ENCODE data around the gene GSTO1. TPM values are rescaled to one million over a fixed set of nuclear protein-coding genes. Genes with fewer than 3 reads are reported as not detected.

GSTO1 gene
- total and polyA plus RNA-seq, 4 donors = 47.2 to 244 (median 168) TPM

DNA sequence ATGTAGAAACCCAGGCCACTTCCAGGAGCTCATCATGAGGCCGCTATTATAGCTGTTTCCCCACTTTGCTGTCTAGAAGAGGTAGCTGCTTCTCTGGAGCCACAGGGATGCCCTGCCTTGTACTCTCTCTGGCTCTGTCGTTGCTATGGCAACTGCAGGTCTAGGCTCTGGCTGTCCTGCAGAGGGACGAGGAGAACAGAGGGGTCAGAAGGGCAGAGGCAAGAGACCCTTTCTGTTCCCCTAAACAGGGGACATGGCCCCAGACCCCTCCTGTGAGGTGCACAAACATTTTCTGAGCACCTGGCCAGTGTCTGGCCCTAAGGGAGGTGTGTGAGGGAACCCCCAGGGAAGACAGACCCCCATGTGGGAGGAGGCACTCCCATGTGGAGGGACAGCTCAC is 52.2 kb downstream of the GSTO1 start:
- ATAC-seq (ENCODE audit: insufficient read depth, low FRiP score) = no peak
- Histone ChIP-seq H3K4me1 (ENCODE audit: control insufficient read depth in 5 of 5, insufficient read depth in 5 of 5, low read length in 5 of 5) (peaks cover 0 to 24% (median 0%) of the 10 kb centered on the region in 5 donors), H3K9ac (ENCODE audit: insufficient read depth in 1 of 2, low read length in 2 of 2) (no peak overlapping the region), H3K36me3 (ENCODE audit: control insufficient read depth in 4 of 4, insufficient read depth in 4 of 4, low read length in 4 of 4) (peaks cover 0 to 6% (median 2%) of the 10 kb centered on the region in 4 donors), H3K4me3 (no peak overlapping the region), H3K27ac (ENCODE audit: low read depth in 1 of 2, low read length in 1 of 2) (no peak overlapping the region), H3K27me3 (ENCODE audit: control insufficient read depth in 3 of 3, insufficient read depth in 3 of 3, low read length in 2 of 3) (no peaks in the 10 kb centered on the region), H3K9me3 (ENCODE audit: control insufficient read depth in 4 of 4, insufficient read depth in 3 of 4, low read length in 3 of 4) (no peaks in the 10 kb centered on the region)
- no peak for DNase-seq
- TF ChIP-seq, protein P1, sequence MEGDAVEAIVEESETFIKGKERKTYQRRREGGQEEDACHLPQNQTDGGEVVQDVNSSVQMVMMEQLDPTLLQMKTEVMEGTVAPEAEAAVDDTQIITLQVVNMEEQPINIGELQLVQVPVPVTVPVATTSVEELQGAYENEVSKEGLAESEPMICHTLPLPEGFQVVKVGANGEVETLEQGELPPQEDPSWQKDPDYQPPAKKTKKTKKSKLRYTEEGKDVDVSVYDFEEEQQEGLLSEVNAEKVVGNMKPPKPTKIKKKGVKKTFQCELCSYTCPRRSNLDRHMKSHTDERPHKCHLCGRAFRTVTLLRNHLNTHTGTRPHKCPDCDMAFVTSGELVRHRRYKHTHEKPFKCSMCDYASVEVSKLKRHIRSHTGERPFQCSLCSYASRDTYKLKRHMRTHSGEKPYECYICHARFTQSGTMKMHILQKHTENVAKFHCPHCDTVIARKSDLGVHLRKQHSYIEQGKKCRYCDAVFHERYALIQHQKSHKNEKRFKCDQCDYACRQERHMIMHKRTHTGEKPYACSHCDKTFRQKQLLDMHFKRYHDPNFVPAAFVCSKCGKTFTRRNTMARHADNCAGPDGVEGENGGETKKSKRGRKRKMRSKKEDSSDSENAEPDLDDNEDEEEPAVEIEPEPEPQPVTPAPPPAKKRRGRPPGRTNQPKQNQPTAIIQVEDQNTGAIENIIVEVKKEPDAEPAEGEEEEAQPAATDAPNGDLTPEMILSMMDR (IDR thresholded peaks at IDR 0.05; ENCODE audit: control extremely low read depth, extremely low read depth) = no peak
- 75 to 92% methylated on average over 3 of the region's 3 CpGs for WGBS, 2 donors

DNA sequence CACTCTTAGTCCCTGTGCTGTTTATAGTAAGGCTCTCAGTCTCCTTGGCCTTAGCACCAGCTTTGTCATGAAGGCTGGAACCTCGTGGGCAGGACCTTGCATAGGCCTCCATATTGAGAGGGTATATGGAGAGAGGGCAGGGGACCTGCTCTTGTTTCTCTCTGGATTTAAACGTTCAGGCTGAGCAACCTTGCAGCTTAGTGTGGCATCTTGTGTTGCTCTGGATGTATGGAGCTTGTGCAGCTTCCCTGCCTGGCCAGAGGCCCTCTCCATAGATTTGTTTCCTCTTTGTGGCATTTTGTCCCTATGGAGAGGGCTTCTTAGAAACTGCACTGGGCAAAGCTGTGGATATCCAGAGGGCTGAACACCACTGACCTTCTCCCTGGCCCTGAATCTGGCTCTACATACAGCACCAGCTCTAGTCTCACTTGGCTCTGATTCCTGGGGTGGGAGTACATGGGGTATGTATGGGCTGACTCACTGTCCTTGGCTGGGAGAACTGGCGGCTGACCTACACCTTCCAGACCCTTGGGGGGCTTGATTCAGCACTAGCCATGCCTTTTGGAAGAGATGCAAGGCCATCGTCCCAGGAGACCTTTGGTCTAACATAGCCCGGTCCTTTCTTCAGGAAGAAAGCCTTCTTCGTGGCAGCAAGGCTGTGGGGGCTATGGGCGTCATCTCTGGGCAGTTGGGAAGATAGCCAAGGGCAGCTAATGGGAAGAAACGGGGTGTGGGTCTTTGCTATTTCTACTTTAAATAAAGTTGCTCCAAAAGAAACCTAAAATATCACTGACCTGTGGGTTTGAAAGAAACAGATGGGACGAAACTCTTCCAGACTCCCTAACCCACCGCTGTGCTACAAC is 53.1 kb downstream of the GSTO1 start:
- Histone ChIP-seq H3K9me3 (ENCODE audit: control insufficient read depth in 4 of 4, insufficient read depth in 3 of 4, low read length in 3 of 4) (no peaks in the 10 kb centered on the region), H3K36me3 (ENCODE audit: control insufficient read depth in 4 of 4, insufficient read depth in 4 of 4, low read length in 4 of 4) (peaks cover under 1 to 12% (median 9%) of the 10 kb centered on the region in 4 donors), H3K27me3 (ENCODE audit: control insufficient read depth in 3 of 3, insufficient read depth in 3 of 3, low read length in 2 of 3) (no peaks in the 10 kb centered on the region), H3K9ac (ENCODE audit: insufficient read depth in 1 of 2, low read length in 2 of 2) (no peak overlapping the region), H3K27ac (ENCODE audit: low read depth in 1 of 2, low read length in 1 of 2) (peak overlapping the region; percentile 21 to 43), H3K4me1 (ENCODE audit: control insufficient read depth in 5 of 5, insufficient read depth in 5 of 5, low read length in 5 of 5) (peaks cover 0 to 32% (median 0%) of the 10 kb centered on the region in 5 donors), H3K4me3 (no peak overlapping the region)
- DNase-seq (no peak), ATAC-seq (ENCODE audit: insufficient read depth, low FRiP score) (no peak)
- TF ChIP-seq, protein P1 (IDR thresholded peaks at IDR 0.05; ENCODE audit: control extremely low read depth, extremely low read depth) = no peak
- WGBS, 2 donors = 76 to 86% methylated on average over 10 of the region's 10 CpGs

DNA sequence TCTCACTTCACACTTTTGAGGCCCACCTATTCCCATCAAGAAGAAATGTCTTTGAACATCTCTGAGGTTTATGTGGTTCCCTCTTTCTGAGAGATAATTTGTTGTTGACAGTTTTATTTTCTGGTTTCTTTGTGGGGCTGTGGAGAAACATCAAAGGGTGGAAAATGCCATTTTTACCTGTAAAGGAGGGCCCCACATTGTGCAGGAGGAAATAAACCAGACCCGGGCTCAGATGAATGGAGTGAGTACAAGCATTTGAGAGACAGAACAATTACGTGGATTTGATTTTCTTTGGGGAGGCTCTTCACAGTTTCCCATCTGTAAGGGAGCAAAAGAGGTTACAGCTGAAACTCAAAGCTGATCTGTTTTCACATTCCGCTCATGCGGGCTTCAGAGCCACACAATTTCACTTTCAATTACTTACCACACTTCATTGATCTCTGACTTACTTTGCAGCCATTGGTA is 53.8 kb downstream of the GSTO1 start:
- Histone ChIP-seq H3K36me3 (ENCODE audit: control insufficient read depth in 4 of 4, insufficient read depth in 4 of 4, low read length in 4 of 4) (peaks cover 7 to 19% (median 14%) of the 10 kb centered on the region in 4 donors), H3K27ac (ENCODE audit: low read depth in 1 of 2, low read length in 1 of 2) (peak overlapping the region in 1 of 2 donors; percentile 15)
- DNase-seq = no peak

More for the DNA sequence above, 53.8 kb downstream of the GSTO1 start:
- peak overlapping the region in 1 of 2 donors; percentile 10 for H3K9ac ChIP-seq (ENCODE audit: insufficient read depth in 1 of 2, low read length in 2 of 2)
- 71 to 75% methylated on average over 4 of the region's 4 CpGs for WGBS, 2 donors
- no peak for ATAC-seq (ENCODE audit: insufficient read depth, low FRiP score)
- H3K4me3 ChIP-seq = no peak overlapping the region
- H3K9me3 ChIP-seq (ENCODE audit: control insufficient read depth in 4 of 4, insufficient read depth in 3 of 4, low read length in 3 of 4) = no peaks in the 10 kb centered on the region
- H3K27me3 ChIP-seq (ENCODE audit: control insufficient read depth in 3 of 3, insufficient read depth in 3 of 3, low read length in 2 of 3) = no peaks in the 10 kb centered on the region
- peaks cover 0 to 34% (median 0%) of the 10 kb centered on the region in 5 donors for H3K4me1 ChIP-seq (ENCODE audit: control insufficient read depth in 5 of 5, insufficient read depth in 5 of 5, low read length in 5 of 5)
- TF ChIP-seq, protein P1 (IDR thresholded peaks at IDR 0.05; ENCODE audit: control extremely low read depth, extremely low read depth) = no peak

All from lung (tissue), 12 donors.